ENCODE results near the gene PAQR5.

- TF ChIP-seq POLR2A (IDR thresholded peaks at IDR 0.05) (no peak), CTCF (IDR thresholded peaks at IDR 0.05) (no peak)
Measured at GRCh38 chr15:69389426-69389825, 90.7 kb downstream of the PAQR5 start.

Data from right lobe of liver (tissue), 4 donors.